HFF-Myc (cell line): Measurements from ENCODE around the gene UNCX.
"Not testable (repeated sequence)": the region's sequence is repeated elsewhere in the genome, so short reads cannot be mapped to it uniquely, and the experiment has no call there.

ENCODE experiments used
- DNase-seq: peaks from one replicate; pipeline ENCODE4 v3.0.0-alpha.2; 2011; ENCODE audit warnings: low read depth; ENCODE audit errors: extremely low read depth
- H3K4me3 ChIP-seq: replicated peaks from 2 replicates; pipeline ENCODE4 v1.5.1; 2011; ENCODE audit warnings: low read depth, mild to moderate bottlenecking, control low read depth, low read length
- CTCF ChIP-seq: IDR thresholded peaks from 2 replicates; pipeline ENCODE4 v1.5.1; 2012; ENCODE audit warnings: mild to moderate bottlenecking, low read depth, low read length, control low read depth; ENCODE audit errors: missing control alignments

Gene UNCX

GRCh38 chr7:1232623-1233332, at the start of gene UNCX:
UNCX (plus strand) TSS chr7:1232872; CDS start chr7:1233018, 146 bp downstream.
- no peak for TF ChIP-seq CTCF
- no peak for DNase-seq
- H3K4me3 ChIP-seq: no peak within 1 kb of the TSS

- no peak overlapping the region for H3K4me3 ChIP-seq
- DNase-seq: no peak
- no peak for TF ChIP-seq CTCF
Measured at GRCh38 chr7:1187127-1187526, 45.5 kb upstream of the UNCX start.

- DNase-seq: no peak
- no peak for TF ChIP-seq CTCF
- no peak overlapping the region for H3K4me3 ChIP-seq
Measured at GRCh38 chr7:1188720-1189294, 43.9 kb upstream of the UNCX start.

GRCh38 chr7:1189986-1190772, 42.5 kb upstream of the UNCX start:
- H3K4me3 ChIP-seq: no peak overlapping the region
- no peak for TF ChIP-seq CTCF
- no peak for DNase-seq

GRCh38 chr7:1192171-1192676, 40.4 kb upstream of the UNCX start:
- H3K4me3 ChIP-seq: no peak overlapping the region
- no peak for TF ChIP-seq CTCF
- DNase-seq: no peak

GRCh38 chr7:1193593-1194424, 38.9 kb upstream of the UNCX start:
- no peak overlapping the region for H3K4me3 ChIP-seq
- TF ChIP-seq CTCF: peak; percentile 65
- no peak for DNase-seq

- not testable (repeated sequence) for H3K4me3 ChIP-seq
Measured at GRCh38 chr7:1196441-1196840, 36.2 kb upstream of the UNCX start.

More at GRCh38 chr7:1196441-1196840, 36.2 kb upstream of the UNCX start:
- DNase-seq: not testable (repeated sequence)
